ENCODE results near the gene CUEDC1. TPM values are rescaled to one million over a fixed set of nuclear protein-coding genes. Genes with fewer than 3 reads are reported as not detected.
A peak's percentile ranks its signal among the peaks of the same experiment; 100 is the strongest.
"Not testable (repeated sequence)": the region's sequence is repeated elsewhere in the genome, so short reads cannot be mapped to it uniquely, and the experiment has no call there.

Gene CUEDC1
- total RNA-seq, 1 donor from 2014 or later, result 24.8 TPM

DNA sequence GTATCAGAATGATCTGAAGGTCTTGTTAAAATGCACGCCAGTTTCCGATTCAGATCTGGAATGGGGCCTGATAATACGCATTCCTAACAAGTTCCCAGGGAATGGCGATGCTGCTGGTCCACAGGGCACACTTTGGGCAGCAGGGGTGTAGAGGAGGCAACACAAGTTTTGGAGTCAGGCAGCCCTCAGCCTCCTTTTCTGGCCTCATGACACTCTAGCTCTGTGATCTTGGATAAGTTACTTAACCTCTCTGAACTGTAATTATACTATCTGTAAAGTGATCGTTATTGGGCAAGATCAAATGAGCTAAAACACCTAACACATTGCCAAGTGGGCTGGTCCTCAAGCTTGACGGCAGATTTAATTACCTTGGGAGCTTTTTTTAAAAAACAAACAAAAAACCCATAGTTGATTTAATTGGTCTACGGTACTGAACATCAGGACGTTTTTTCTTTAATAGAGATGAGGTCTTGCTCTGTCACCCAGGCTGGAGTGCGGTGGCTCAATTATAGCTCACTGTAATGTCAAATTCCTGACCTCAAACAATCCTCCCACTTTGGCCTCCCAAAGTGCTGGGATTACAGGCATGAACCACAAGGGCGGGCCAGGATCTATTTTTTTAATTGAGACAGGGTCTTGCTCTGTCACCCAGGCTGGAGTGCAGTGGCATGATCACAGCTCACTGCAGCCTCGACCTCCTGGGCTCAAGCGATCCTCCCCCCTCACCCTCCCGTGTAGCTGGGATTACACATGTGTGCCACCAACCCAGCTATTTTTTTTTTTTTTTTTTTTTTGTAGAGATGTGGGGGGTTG is 95.4 kb downstream of the CUEDC1 start:
- DNase-seq, result no peak

DNA sequence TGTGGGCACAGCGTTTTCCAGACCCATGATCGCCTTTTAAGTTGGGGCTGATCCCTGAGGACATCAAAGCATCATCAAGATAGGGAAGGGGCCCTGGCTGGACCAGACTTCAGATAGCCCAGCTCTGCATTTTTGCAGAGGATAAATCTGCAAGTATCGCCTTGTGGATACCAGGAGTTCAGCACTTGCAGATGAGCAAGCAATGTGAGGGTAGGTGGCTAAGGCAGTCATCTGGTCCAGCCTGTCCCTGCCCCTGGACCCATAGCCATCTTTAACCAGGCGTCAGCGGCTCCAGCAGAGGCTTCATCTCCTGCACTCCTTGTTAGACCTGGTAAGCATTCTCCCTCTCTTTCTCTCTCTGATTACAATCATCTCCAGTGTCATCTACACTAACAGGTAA is 96.4 kb downstream of the CUEDC1 start:
- DNase-seq, result no peak

DNA sequence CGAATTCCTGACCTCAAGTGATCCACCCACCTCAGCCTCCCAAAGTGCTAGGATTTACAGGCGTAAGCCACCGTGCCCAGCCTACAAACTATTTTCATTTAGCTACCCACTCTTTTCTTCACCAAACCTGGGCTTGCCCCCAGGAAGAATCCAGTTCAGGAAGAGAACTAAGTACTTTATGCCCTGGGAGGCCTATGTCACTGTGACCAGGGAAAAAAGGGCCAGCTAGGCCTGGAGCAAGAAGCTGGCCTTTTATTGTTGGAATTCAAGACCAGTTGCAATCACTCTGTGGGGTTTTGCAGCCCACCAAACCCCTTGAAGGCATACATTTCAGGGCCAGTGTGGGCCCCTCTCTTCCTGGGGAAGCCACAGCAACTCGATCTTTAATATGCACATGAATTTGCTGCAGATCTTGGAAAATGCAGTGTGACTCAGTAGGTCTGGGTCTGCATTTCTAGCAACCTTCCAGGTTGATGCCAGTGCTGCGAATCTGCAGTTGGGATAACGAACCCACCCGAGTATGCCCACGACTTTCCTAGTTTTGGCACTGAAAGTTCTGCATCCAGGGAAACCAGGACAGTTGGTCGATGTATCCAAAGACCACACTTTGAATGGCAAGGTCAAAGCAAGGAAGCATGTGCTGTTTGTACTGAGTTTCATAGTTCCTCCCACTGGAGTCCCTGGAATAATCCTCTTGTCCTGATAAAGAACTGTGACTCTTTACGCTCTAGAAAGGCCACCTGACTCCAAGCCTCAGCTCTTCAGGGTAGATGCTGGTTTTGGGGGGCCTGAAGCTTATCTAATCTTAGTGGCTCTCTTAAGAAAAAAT is 98.2 kb downstream of the CUEDC1 start:
- DNase-seq, result no peak

DNA sequence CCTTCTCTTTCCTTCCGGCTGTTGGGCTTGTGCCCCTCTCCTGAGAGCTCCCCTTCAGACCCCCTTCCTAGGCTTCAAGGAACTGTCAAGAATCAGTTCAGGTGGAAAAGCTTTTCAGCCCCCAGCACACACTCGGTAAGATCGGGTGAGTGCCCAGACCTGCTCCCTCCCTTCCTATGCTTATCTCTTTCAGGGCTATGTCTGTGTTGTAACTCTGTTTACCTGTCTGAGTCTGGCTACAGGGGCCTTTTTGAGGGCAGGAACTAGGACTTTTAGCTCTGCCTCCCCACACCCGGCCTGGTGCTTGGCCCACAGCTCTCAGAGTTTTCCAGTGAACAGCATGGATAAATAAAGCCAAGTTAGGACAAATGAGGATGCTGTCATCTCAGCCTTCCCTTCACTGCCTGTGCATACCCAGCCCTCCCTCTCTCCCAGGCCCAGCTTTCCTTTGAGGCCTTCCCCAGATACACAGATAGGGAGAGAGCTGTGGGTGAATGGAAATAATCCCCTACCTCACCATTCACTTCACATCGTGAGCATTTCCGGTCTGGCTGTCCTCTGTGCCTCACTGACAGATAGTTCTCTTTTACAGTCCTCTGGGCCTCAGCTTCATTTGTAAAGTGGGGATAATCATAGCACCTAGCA is 99.7 kb downstream of the CUEDC1 start:
- DNase-seq, result no peak

DNA sequence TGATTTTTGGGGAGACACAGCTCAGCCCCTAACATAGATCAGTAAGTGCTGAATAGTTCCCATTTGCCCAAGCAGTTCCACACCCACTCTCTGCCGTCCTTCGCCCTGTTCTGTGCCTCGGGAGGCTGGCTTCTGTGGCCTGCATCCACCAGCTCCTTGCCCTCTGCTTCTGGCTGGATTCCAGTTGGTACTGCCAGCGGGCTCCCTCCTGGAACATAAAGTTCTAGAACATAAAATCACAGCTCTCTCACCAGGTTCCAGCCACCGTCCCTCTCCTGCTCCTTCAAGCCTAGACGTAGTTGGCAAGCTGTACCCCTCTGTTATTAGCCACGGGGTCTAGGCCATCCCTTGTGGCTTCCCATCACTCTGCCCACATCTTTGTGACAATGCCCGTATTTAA is 101.5 kb downstream of the CUEDC1 start:
- no peak for DNase-seq

DNA sequence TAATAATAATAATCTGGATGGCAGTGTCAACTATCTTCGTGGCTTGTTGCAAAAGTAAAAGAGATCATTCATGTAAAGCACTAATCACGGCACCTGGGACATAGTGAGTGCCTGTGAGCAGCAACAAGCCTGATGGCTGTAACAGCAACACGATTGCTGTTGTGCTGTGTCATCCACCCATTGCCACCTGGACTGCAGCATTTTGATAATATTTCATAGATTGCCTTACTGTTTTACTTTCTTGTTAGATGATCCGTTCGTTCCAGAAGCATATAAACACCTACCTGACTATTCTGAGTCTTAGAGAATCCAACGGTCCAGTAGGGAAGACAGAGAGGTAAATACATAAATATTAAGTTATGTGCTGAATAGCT is 102.3 kb downstream of the CUEDC1 start:
- no peak for DNase-seq

DNA sequence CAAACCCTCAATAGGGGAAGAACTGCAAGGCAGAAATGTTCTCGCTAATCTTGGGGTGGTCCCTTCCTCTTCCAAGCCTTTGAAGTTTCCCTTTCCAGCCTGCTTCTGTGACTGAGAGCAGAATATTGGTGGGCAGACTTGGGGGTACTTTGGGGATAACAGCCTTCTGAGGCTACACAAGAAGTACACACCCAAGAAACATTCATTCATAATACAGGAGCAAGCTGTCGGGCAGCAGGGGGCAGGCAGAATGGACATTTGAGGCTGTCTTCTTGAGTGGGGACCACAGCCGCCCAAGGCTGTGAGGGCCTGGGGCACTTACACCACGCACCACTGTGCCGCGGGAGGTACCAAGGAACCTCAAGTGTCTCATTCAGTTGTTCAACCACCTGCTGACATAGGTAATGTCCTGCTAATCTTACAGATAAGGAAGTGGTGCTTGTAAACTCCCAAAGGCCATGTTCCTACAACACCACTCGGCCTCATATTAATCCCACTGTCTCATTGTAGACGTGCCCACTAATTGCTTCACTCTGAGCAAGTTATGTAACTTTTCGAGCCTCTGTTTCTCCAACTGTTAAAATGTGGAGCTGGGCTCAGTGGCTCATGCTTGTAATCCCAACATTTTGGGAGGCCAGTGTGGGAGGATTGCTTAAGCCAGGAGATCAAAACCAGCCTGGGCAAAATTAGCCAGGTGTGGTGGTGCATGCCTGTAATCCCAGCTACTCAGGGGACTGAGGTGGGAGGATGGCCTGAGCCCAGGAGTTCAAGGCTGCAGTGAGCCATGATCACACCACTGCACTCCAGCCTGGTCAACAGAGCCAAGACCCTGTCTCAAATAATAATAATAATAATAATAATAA is 102.9 kb downstream of the CUEDC1 start:
- no peak for DNase-seq

DNA sequence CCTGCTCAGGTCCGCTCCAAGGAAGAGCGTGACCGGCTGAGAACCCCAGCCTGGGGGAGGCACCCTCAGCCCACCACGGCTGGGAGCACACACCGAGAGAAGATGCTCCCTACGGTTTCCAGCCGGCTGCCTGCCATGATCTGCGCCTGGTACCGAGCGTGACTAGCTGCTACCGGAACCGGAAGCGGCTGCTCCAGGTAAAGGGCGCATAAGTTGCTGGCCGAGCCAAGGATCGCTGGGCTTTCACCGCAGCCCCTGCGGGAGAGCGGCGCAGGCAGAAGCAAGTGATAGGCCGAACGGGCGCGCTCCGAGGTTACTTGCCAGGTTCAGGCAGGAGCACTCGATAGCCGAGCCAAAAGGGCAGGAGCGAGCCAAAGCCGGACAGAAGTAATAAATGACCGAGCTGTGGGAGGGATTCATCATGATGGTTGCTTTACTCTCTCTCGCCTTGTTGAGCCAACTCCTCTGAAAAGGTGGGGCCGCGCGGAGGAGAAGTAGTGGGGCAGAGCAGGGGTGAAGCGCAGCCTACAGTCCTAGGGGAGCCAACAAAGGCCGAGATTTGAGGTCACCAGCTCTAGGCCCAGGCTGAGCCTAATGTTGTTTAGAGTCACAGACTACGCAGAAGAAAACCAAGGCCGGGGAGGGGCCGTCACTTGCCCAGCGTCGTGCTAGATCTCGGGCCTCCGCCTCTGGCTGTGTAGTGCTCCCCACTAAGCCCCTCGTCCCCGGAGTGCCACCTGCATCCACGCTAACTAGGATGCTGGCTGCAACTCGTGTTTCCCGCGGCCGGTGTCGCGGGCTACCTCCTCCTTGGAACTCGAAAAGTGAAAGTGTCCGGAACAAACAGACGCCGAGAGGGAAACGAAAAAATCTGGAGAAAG is 105.1 kb downstream of the CUEDC1 start, which contains the start of gene MRPS23:
TSS of gene MRPS23 (minus strand) at position 171 of the 881 bp plus-strand sequence. CDS start at position 137, 34 bp downstream.
- peak; percentile 99 for DNase-seq

DNA sequence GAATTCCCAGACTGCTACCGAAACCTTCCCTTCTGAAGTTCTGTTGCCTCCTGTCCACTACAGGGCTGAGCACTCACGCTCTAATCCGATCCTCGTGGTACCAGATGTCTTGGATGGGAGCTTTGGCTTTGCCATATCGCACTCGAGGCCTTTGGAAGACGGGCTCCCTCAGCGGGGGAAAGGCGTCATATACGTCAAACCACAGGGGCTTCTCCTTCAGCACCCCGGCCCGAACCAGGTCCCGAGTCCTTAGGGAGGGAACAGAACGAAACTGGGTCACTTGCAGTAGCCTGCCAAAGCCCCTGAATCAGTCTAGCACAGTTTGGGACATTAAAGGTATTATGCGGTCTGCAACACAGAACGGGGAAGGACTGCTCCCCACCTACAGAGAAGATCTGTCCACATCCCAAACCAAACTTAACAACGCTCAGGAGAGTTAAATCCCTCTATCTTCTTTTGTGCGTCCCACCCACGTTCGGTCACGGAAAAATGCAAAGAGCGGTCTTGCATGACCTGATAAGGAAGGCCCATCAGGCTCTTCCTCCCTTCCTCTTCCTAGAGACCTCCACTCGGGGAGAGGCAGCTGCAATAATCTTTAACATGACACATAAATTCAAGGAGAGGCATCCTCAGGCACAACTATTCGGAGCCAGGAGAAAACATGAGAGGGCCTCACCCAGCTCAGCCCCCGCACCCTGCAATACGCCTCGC is 105.9 kb downstream of the CUEDC1 start:
- no peak for DNase-seq

DNA sequence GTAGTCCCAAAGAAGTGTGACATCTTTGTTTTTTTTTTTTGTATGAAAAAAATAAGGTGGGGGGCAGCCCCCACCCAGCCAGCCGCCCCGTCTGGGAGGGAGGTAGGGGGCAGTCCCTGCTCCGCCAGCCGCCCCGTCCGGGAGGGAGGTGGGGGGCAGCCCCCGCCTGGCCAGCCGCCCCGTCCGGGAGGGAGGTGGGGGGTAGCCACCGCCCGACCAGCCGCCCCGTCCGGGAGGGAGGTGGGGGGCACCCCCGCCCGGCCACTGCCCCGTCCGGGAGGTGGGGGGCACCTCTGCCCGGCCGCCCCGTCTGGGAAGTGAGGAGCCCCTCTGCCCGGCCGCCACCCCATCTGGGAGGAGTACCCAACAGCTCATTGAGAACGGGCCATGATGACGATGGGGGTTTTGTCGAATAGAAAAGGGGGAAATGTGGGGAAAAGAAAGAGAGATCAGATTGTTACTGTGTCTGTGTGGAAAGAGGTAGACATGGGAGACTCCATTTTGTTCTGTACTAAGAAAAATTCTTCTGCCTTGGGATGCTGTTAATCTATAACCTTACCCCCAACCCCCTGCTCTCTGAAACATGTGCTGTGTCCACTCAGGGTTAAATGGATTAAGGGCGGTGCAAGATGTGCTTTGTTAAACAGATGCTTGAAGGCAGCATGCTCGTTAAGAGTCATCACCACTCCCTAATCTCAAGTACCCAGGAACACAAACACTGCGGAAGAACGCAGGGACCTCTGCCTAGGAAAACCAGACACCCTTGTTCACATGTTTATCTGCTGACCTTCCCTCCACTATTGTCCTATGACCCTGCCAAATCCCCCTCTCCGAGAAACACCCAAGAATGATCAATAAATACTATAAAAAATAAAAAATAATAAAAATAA is 108.9 kb downstream of the CUEDC1 start:
- DNase-seq, result not testable (repeated sequence)

DNA sequence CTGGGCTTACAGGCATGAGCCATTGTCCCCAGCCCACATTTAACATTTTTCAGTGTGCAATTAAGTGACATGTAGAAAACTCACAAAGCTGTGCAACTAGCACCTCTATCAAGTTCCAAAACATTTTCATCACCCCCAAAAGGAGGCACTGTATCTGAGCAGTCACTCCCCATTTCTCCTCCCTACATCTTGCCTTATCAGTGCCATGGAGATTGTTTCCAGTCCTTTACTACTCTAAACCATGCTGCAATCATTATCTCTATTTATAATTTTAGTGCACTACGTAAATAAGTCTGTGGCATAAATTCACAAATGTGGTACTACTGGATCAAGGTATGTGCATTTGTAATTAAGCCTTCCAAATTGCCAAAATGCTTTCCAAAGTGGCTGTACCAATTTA is 112.9 kb downstream of the CUEDC1 start:
- no peak for DNase-seq

DNA sequence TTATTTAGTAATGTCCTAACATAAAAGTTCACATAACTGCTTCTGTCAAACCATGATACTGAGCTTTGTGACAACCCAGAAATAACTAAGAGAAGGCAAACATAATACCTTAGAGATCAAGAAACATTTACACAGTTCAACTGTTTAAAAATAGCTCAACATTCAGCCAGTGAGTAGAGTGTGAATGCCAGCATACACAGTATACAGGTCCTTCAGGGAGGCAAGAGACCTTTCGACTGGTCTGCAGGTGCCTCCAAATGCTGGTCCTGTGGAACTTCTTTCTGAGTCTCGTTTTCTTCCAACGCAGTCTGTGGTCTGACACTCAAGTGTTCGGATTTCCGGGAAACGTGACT is 115.7 kb downstream of the CUEDC1 start:
- no peak for DNase-seq

DNA sequence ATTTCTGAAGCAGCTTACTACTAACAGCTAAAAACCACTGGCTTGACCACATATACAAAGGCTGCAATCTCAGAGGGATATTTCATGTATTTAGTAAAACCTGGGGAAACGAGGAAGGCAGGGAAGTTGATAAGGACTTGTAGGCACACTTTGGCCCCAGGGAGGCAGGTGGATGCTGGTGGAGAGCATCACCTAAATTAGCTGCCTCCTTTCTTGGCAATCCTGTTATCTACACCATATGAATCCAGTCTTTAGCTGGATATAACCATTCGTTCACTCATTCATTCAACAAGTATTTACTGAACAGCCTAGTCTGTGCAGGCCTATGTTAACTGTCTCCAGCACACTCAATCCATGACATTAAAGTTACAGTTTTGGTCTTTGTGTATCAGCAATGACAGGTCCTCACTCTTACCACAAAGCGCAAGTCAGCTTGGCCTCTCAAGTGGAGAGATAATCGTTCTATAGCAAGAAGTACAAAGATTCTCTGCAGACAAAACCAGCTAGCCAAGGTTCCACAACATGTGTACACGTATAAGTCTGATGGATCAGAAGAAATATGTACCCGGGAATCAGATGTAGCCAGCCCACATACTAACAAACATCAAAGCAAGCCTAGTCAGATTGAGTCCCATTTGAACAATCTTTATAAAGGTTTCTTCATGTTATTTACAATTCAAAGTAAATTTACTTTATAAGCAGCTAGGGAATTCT is 116.2 kb downstream of the CUEDC1 start:
- DNase-seq, result no peak

DNA sequence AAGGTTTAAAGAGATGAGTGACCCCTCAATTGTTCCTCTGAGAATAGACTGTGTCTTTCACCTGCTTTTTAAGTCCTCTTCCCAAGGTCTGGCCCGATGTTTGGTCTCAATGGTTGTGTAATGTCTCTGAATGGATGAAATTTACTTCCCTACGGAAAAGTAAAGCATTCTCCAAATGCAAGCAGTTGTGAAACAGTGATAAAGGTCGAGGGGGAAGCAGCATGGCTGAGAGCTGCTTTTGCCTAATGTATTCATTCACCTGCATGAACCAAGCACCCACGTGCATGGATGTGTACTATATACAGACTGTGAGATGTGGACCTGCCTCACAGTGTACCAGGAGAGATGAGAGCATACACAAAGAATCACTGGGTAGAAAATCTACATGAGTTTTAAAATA is 116.8 kb downstream of the CUEDC1 start:
- DNase-seq, result no peak

DNA sequence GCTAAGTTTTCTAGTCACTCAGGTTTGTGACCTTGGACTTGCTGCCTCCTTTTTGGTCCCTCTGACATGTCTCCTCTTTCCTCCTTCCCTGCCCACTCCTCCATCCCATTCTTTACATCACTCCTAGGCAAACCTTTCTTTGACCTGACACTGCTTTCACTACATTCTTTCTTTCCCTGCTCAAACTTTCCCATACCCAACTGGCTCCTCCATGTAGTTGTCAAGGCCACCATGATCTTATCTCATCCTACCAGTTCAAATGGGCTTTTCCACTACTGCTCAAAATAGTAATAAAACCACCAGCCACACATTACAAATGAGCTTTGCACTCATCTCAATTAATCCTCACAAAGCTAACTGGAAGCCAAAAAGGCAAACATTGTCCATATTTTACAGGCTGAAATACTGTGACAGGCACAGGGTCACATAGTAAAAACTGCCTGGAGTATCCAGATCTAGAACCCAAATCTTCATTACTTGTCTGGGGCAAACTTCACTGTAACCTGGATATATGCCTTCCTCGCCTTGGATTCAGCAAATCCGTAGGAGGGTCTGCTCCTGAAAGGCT is 119.8 kb downstream of the CUEDC1 start:
- no peak for DNase-seq

DNA sequence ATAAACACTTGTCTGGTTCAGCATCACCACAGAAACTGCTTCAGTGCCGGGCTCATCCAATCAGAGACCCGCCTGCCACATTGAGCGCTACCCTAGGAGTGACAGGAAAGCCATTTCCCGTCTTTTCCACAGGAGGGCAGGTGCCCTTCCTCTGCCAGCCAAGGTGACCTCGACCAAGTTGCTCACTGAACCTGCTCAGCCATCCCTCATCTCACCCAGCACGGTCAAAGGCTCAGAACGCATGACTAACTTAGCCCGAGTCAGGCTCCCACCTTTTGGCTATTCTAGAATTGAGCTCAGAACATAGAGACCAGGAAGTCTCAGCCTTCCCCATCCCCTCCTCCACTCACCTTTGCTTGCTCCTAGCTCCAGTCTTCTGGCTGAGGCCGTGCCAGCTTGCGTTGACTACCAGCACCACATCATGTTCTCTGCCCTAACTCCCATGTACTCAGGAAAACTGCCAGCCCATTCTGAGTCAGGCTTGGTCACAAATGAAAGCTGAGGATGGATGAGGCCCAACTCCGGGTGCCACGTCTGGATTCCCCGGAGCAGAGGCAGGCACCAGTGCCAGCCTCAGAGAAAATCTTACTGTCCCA is 121.0 kb downstream of the CUEDC1 start:
- no peak for DNase-seq

DNA sequence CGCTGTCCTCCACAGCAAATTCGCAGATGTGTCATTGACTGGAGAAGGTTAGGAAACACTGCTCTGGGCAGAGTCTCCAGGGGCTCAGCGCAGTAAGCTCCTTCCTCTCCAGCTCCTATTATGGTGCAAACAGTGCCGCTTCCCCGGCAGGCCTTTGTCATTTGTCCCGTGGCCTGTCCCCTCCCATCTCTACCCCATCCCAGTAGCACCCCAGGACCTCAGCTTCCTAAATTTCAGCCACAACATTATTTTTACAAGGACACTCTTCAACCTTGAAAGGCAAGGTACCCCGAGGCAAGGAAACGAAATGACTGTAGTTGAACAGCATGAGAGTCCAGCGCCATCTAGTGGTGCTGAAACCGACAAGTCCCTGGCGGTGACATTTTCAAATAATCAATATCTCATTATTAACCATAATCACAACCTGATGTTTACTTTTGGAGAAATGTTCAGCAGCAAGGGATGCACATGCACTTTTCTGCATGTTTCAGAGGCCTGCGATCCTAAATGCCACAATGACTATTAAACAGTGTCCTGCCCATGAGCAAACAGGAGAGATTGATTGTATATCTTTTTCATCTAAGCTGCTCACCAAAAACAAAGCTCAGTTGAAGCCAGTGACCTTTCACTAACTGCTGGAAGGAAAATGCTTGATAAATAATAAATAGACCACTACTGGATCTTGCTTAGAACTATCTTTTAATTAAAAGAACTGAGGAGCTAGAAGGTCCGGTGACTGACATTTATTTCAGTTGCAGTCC is 121.9 kb downstream of the CUEDC1 start:
- DNase-seq, result peak; percentile 83

Measured in tongue (tissue), 2 donors.